MCF 10A (cell line): ENCODE data around the gene PATJ. TPM values are rescaled to one million over a fixed set of nuclear protein-coding genes. Genes with fewer than 3 reads are reported as not detected.

ENCODE experiments used
- BruUV-seq: library from RNA; stranded (reverse); fragments of 400-500 nt; replicated peaks from 2 replicates; lab custom pipeline; 2021; lab: Mats Ljungman, UMichigan
- CTCF ChIA-PET: fragments of 300-600 bp; sonication (Branson Sonifier 250); formaldehyde crosslinking; extraction: SDS; loops from one replicate; lab custom pipeline; 2021; ENCODE audit warnings: antibody characterized with exemption, inconsistent platforms; lab: Yijun Ruan, JAX
- POLR2A ChIA-PET: fragments of 300-600, 350-650 bp; sonication (Branson Sonifier 250); formaldehyde crosslinking; extraction: SDS; loops from one replicate; lab custom pipeline; 2020; ENCODE audit warnings: antibody characterized with exemption, inconsistent platforms; lab: Yijun Ruan, JAX
- DNase-seq: peaks from one replicate; pipeline ENCODE4 v3.0.0-alpha.2; 2018; ENCODE audit not compliant: unreplicated experiment
- H3K27ac Mint-ChIP-seq: one replicate; pipeline ENCODE4 v1.8.0; 2022; ENCODE audit warnings: mild to moderate bottlenecking, low read depth, mixed read lengths; ENCODE audit not compliant: unreplicated experiment
- H3K27me3 Mint-ChIP-seq: one replicate; pipeline ENCODE4 v1.8.0; 2022; ENCODE audit warnings: mixed read lengths; ENCODE audit not compliant: insufficient read depth, unreplicated experiment
- H3K36me3 Mint-ChIP-seq: one replicate; pipeline ENCODE4 v1.8.0; 2022; ENCODE audit warnings: mild to moderate bottlenecking, moderate library complexity, mixed read lengths; ENCODE audit not compliant: insufficient read depth, unreplicated experiment
- H3K4me1 Mint-ChIP-seq: one replicate; pipeline ENCODE4 v1.8.0; 2022; ENCODE audit warnings: mixed read lengths; ENCODE audit not compliant: insufficient read depth, unreplicated experiment
- H3K4me3 Mint-ChIP-seq: one replicate; pipeline ENCODE4 v1.8.0; 2022; ENCODE audit warnings: mild to moderate bottlenecking, moderate library complexity, mixed read lengths; ENCODE audit not compliant: unreplicated experiment
- H3K9me3 Mint-ChIP-seq: one replicate; pipeline ENCODE4 v1.8.0; 2022; ENCODE audit warnings: mixed read lengths; ENCODE audit not compliant: unreplicated experiment
- CTCF ChIP-seq: fragments of 200-600 bp; IDR thresholded peaks from one replicate; pipeline ENCODE4 v1.8.0; 2022; ENCODE audit warnings: antibody characterized with exemption, mild to moderate bottlenecking; ENCODE audit not compliant: unreplicated experiment
- intact Hi-C: fragments of 100-400 bp; cut with micrococcal nuclease; formaldehyde crosslinking; loops from 2 replicates; pipeline ENCODE4 v1.14.1; 2022
- total RNA-seq: library from RNA; stranded (reverse); gene quantifications from 2 replicates; pipeline ENCODE4 v1.2.3, GENCODE V29; 2022

Gene PATJ
- total RNA-seq, 1 experiment from 2014 or later = 28.7 TPM

DNA sequence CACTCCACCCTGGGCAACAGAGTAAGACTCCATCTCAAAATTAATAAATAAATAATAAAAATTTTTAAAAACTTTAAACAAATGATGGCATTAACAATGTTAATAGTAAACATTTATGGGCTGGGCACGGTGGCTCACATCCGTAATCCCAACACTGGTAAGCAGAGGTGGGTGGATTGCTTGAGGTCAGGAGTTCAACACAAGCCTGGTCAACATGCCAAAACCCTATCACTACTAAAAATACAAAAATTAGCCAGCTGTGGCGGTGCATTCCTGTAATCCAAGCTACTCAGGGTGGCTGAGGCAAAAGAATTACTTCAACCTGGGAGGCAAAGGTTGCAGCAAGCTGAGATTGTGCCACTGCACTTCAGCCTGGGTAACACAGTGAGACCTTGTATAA, 443.4 kb downstream of the PATJ start:
- Mint-ChIP-seq H3K27me3 (no peaks in the 10 kb centered on the region), H3K27ac (no peak overlapping the region), H3K36me3 (no peaks in the 10 kb centered on the region), H3K4me3 (no peak overlapping the region), H3K9me3 (no peaks in the 10 kb centered on the region), H3K4me1 (no peaks in the 10 kb centered on the region)
- no peak for DNase-seq
- intact Hi-C loops = no loop called here
- ChIA-PET CTCF (interaction anchor here (0.6 to 2.4 kb wide), 6 partner anchors 10 to 546 kb away, joined by 3 to 19 read pairs (median 4); no protein-coding TSS in a partner anchor), POLR2A (no interaction called here)
- no peak for TF ChIP-seq CTCF
- no TSS peak for BruUV-seq

DNA sequence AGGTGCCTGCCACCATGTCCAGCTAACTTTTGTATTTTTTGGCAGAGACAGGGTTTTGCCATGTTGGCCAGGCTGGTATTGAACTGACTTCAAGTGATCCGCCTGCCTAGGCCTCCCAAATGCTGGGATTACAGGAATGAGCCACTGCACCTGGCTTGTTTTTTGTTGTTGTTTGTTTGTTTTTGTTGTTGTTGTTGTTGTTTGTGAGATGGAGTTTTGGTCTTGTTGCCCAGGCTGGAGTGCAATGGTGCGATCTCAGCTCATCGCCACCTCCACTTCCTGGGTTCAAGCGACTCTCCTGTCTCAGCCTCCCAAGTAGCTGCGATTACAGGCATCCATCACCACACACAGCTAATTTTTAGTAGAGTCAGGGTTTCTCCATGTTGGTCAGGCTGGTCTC, 445.3 kb downstream of the PATJ start:
- ChIA-PET POLR2A (no interaction called here), CTCF (interaction anchor here (1.3 kb wide), 1 partner anchor 220 kb away, joined by 3 read pairs; no protein-coding TSS in a partner anchor)
- Mint-ChIP-seq H3K27ac (no peak overlapping the region), H3K4me1 (no peaks in the 10 kb centered on the region), H3K4me3 (no peak overlapping the region), H3K36me3 (no peaks in the 10 kb centered on the region), H3K27me3 (no peaks in the 10 kb centered on the region), H3K9me3 (no peaks in the 10 kb centered on the region)
- BruUV-seq = no TSS peak
- no peak for DNase-seq
- intact Hi-C loops = no loop called here
- TF ChIP-seq CTCF = no peak

- ChIA-PET CTCF (interaction anchor here (1.3 kb wide), 1 partner anchor 219 kb away, joined by 3 read pairs; no protein-coding TSS in a partner anchor), POLR2A (no interaction called here)
- Mint-ChIP-seq H3K36me3 (no peaks in the 10 kb centered on the region), H3K9me3 (no peaks in the 10 kb centered on the region), H3K4me3 (no peak overlapping the region), H3K27ac (no peak overlapping the region), H3K27me3 (no peaks in the 10 kb centered on the region), H3K4me1 (no peaks in the 10 kb centered on the region)
- no peak for DNase-seq
- TF ChIP-seq CTCF = no peak
- intact Hi-C loops = no loop called here
- BruUV-seq = no TSS peak
Measured at GRCh38 chr1:62188111-62188510, 445.8 kb downstream of the PATJ start.

GRCh38 chr1:62194651-62195544, 452.6 kb downstream of the PATJ start, which contains the start of gene L1TD1:
TSS of gene L1TD1 (plus strand) at chr1:62194849. CDS start at chr1:62206629, 11,780 bp downstream.
- Mint-ChIP-seq H3K4me3 (no peak within 1 kb of the TSS), H3K36me3 (no peaks in the 10 kb centered on the region), H3K27me3 (no peaks in the 10 kb centered on the region), H3K9me3 (no peaks in the 10 kb centered on the region), H3K4me1 (peaks cover 7% of the 10 kb centered on the region), H3K27ac (no peak within 1 kb of the TSS)
- intact Hi-C loops = no loop called here
- TF ChIP-seq CTCF = no peak
- DNase-seq = no peak
- POLR2A ChIA-PET = interaction anchor here (0.6 kb wide), 1 partner anchor 196 kb away, joined by 3 read pairs; no protein-coding TSS in a partner anchor
- no TSS peak for BruUV-seq
- CTCF ChIA-PET = no interaction called here
